ENCODE data around the gene ERN1. TPM values are rescaled to one million over a fixed set of nuclear protein-coding genes. Genes with fewer than 3 reads are reported as not detected.
A peak's percentile ranks its signal among the peaks of the same experiment; 100 is the strongest.

The ERN1 gene
- total RNA-seq, 1 donor from 2014 or later: 12.1 TPM

GRCh38 chr17:63998721-63999679 lies 130.9 kb downstream of the ERN1 start:
- Mint-ChIP-seq H3K4me1 (ENCODE audit: unreplicated experiment) (no peaks in the 10 kb centered on the region), H3K9me3 (no peaks in the 10 kb centered on the region), H3K27me3 (peaks cover 41% of the 10 kb centered on the region), H3K27ac (no peak overlapping the region), H3K4me3 (peak overlapping the region; percentile 74), H3K36me3 (no peaks in the 10 kb centered on the region)
- DNase-seq (ENCODE audit: extremely low spot score, unreplicated experiment): no peak
- TF ChIP-seq CTCF (conservative IDR thresholded peaks at IDR 0.05): no peak

- H3K4me1 Mint-ChIP-seq (ENCODE audit: unreplicated experiment): no peaks in the 10 kb centered on the region
- H3K9me3 Mint-ChIP-seq: no peaks in the 10 kb centered on the region
- peaks cover 48% of the 10 kb centered on the region for H3K27me3 Mint-ChIP-seq
- peak; percentile 83 for DNase-seq (ENCODE audit: extremely low spot score, unreplicated experiment)
- peak within 1 kb of the TSS; percentile 89 for H3K4me3 Mint-ChIP-seq
- H3K27ac Mint-ChIP-seq: no peak within 1 kb of the TSS
- TF ChIP-seq CTCF (conservative IDR thresholded peaks at IDR 0.05): no peak
- no peaks in the 10 kb centered on the region for H3K36me3 Mint-ChIP-seq
These were observed 131.8 kb downstream of the ERN1 start, which contains the start of gene PRR29 for GRCh38 chr17:63998050-63998720. PRR29 (plus strand) TSS chr17:63998351; CDS start chr17:63998365, 14 bp downstream.

GRCh38 chr17:63997341-63998048 lies 132.4 kb downstream of the ERN1 start:
- Mint-ChIP-seq H3K4me3 (peak overlapping the region; percentile 89), H3K9me3 (no peaks in the 10 kb centered on the region), H3K4me1 (ENCODE audit: unreplicated experiment) (no peaks in the 10 kb centered on the region), H3K36me3 (no peaks in the 10 kb centered on the region), H3K27ac (no peak overlapping the region), H3K27me3 (peaks cover 51% of the 10 kb centered on the region)
- no peak for DNase-seq (ENCODE audit: extremely low spot score, unreplicated experiment)
- no peak for TF ChIP-seq CTCF (conservative IDR thresholded peaks at IDR 0.05)

- H3K4me3 Mint-ChIP-seq: no peak overlapping the region
- no peaks in the 10 kb centered on the region for H3K36me3 Mint-ChIP-seq
- DNase-seq (ENCODE audit: extremely low spot score, unreplicated experiment): no peak
- TF ChIP-seq CTCF (conservative IDR thresholded peaks at IDR 0.05): no peak
- H3K27me3 Mint-ChIP-seq: peaks cover 60% of the 10 kb centered on the region
- H3K9me3 Mint-ChIP-seq: no peaks in the 10 kb centered on the region
- no peak overlapping the region for H3K27ac Mint-ChIP-seq
- no peaks in the 10 kb centered on the region for H3K4me1 Mint-ChIP-seq (ENCODE audit: unreplicated experiment)
These were observed 133.3 kb downstream of the ERN1 start for GRCh38 chr17:63996430-63997182.

GRCh38 chr17:63995626-63996025 lies 134.3 kb downstream of the ERN1 start:
- Mint-ChIP-seq H3K27me3 (peaks cover 62% of the 10 kb centered on the region), H3K4me1 (ENCODE audit: unreplicated experiment) (no peaks in the 10 kb centered on the region), H3K36me3 (no peaks in the 10 kb centered on the region), H3K4me3 (no peak overlapping the region), H3K9me3 (no peaks in the 10 kb centered on the region), H3K27ac (no peak overlapping the region)
- DNase-seq (ENCODE audit: extremely low spot score, unreplicated experiment): no peak
- TF ChIP-seq CTCF (conservative IDR thresholded peaks at IDR 0.05): no peak

Data from type B pancreatic cell (in vitro differentiated cells).